ENCODE measurements around the gene NAALADL2.

DNA sequence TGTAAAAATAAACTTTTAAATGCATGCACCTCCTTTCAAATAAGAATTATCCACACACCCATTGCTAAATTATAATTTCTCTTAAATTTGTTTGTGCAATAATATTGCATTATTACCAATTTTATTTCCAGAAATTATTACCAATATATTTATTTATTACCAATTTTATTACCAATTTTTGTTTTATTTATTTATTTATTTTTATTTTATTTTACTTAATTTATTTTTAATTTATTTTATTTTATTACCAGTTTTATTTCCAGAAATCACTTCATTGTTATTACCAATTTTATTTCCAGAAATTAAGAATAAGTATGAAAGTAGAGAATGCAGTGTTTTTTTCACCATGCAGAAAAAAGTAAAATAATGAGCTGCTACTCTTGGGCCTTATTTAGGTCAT lies 525.4 kb downstream of the NAALADL2 start:
- TF ChIP-seq, protein P1, sequence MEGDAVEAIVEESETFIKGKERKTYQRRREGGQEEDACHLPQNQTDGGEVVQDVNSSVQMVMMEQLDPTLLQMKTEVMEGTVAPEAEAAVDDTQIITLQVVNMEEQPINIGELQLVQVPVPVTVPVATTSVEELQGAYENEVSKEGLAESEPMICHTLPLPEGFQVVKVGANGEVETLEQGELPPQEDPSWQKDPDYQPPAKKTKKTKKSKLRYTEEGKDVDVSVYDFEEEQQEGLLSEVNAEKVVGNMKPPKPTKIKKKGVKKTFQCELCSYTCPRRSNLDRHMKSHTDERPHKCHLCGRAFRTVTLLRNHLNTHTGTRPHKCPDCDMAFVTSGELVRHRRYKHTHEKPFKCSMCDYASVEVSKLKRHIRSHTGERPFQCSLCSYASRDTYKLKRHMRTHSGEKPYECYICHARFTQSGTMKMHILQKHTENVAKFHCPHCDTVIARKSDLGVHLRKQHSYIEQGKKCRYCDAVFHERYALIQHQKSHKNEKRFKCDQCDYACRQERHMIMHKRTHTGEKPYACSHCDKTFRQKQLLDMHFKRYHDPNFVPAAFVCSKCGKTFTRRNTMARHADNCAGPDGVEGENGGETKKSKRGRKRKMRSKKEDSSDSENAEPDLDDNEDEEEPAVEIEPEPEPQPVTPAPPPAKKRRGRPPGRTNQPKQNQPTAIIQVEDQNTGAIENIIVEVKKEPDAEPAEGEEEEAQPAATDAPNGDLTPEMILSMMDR (IDR thresholded peaks at IDR 0.05; ENCODE audit: low read length) = no peak
- no peak for TF ChIP-seq EZH2 (IDR thresholded peaks at IDR 0.05; ENCODE audit: borderline replicate concordance, low read length)

Data from OCI-LY1 (cell line).